RWPE2 (cell line): ENCODE measurements around the gene DNMT3B.
A peak's percentile ranks its signal among the peaks of the same experiment; 100 is the strongest.

ENCODE experiments used
- ATAC-seq: fragments of 200-7000 bp; cut with Tn5 transposase; 3 replicates; pipeline ENCODE4 v1.9.1; 2021; ENCODE audit warnings: low read depth
- DNase-seq: peaks from one replicate; pipeline ENCODE4 v3.0.0-alpha.2; 2020; ENCODE audit warnings: low spot score
- H3K27ac ChIP-seq: fragments of 450-650 bp; 2 replicates; pipeline ENCODE4 v1.5.1; 2017; ENCODE audit warnings: mild to moderate bottlenecking; ENCODE audit not compliant: poor library complexity, severe bottlenecking
- H3K27me3 ChIP-seq: fragments of 250-450 bp; sonication (Bioruptor Pico); 2 replicates; pipeline ENCODE4 v1.5.1; 2021; ENCODE audit warnings: mild to moderate bottlenecking, moderate library complexity; ENCODE audit not compliant: insufficient read depth, poor library complexity, severe bottlenecking
- H3K36me3 ChIP-seq: fragments of 250-450 bp; sonication (Bioruptor Pico); 2 replicates; pipeline ENCODE4 v1.5.1; 2020; ENCODE audit warnings: low read depth, mild to moderate bottlenecking, moderate library complexity
- H3K4me1 ChIP-seq: fragments of 250-450 bp; sonication (Bioruptor Pico); 2 replicates; pipeline ENCODE4 v1.5.1; 2021; ENCODE audit warnings: mild to moderate bottlenecking, moderate library complexity; ENCODE audit not compliant: insufficient read depth, poor library complexity, severe bottlenecking
- H3K4me3 ChIP-seq: fragments of 250-450 bp; sonication (Bioruptor Pico); 2 replicates; pipeline ENCODE4 v1.5.1; 2021; ENCODE audit warnings: mild to moderate bottlenecking, moderate library complexity; ENCODE audit not compliant: severe bottlenecking
- H3K9me3 ChIP-seq: fragments of 250-450 bp; sonication (Bioruptor Pico); 2 replicates; pipeline ENCODE4 v1.5.1; 2021; ENCODE audit warnings: mild to moderate bottlenecking, moderate library complexity; ENCODE audit not compliant: severe bottlenecking
- CTCF ChIP-seq: fragments of 450-650 bp; IDR thresholded peaks from one replicate; pipeline ENCODE4 v1.5.1; 2017; ENCODE audit warnings: mild to moderate bottlenecking, moderate library complexity; ENCODE audit not compliant: poor library complexity, severe bottlenecking

The DNMT3B gene

GRCh38 chr20:32752458-32753250, 9.5 kb upstream of the DNMT3B start:
- H3K27ac ChIP-seq = peak overlapping the region; percentile 4
- peak; percentile 84 for ATAC-seq
- TF ChIP-seq CTCF = no peak
- no peaks in the 10 kb centered on the region for H3K36me3 ChIP-seq
- H3K4me1 ChIP-seq = peaks cover 15% of the 10 kb centered on the region
- DNase-seq = no peak
- no peaks in the 10 kb centered on the region for H3K9me3 ChIP-seq
- H3K4me3 ChIP-seq = no peak overlapping the region
- no peaks in the 10 kb centered on the region for H3K27me3 ChIP-seq

- Histone ChIP-seq H3K27ac (no peak overlapping the region), H3K36me3 (no peaks in the 10 kb centered on the region), H3K9me3 (no peaks in the 10 kb centered on the region), H3K27me3 (no peaks in the 10 kb centered on the region), H3K4me3 (no peak overlapping the region), H3K4me1 (peaks cover 15% of the 10 kb centered on the region)
- ATAC-seq (0 out of 3 replicates have a peak, but pooled peaks have one; percentile 8), DNase-seq (no peak)
- no peak for TF ChIP-seq CTCF
Measured at GRCh38 chr20:32753731-32754130, 8.5 kb upstream of the DNMT3B start.

- no peak for TF ChIP-seq CTCF
Measured at GRCh38 chr20:32756156-32756555, 6.0 kb upstream of the DNMT3B start.

GRCh38 chr20:32761417-32761830, 761 bp upstream of the DNMT3B start:
- H3K9me3 ChIP-seq = no peaks in the 10 kb centered on the region
- ATAC-seq (no peak), DNase-seq (no peak)
- no peaks in the 10 kb centered on the region for H3K4me1 ChIP-seq
- H3K27me3 ChIP-seq = no peaks in the 10 kb centered on the region
- peak overlapping the region; percentile 71 for H3K4me3 ChIP-seq
- H3K27ac ChIP-seq = no peak overlapping the region
- H3K36me3 ChIP-seq = no peaks in the 10 kb centered on the region
- no peak for TF ChIP-seq CTCF

More at GRCh38 chr20:32756156-32756555, 6.0 kb upstream of the DNMT3B start:
- H3K36me3 ChIP-seq = no peaks in the 10 kb centered on the region
- H3K27ac ChIP-seq = no peak overlapping the region
- H3K4me3 ChIP-seq = no peak overlapping the region
- DNase-seq (no peak), ATAC-seq (no peak)
- H3K9me3 ChIP-seq = no peaks in the 10 kb centered on the region
- no peaks in the 10 kb centered on the region for H3K27me3 ChIP-seq
- H3K4me1 ChIP-seq = peaks cover 15% of the 10 kb centered on the region

- ATAC-seq (peak; percentile 10; the same call in 2 of the 3 replicates), DNase-seq (no peak)
- Histone ChIP-seq H3K27me3 (no peaks in the 10 kb centered on the region), H3K27ac (no peak overlapping the region), H3K9me3 (no peaks in the 10 kb centered on the region), H3K36me3 (no peaks in the 10 kb centered on the region), H3K4me3 (peak overlapping the region; percentile 71), H3K4me1 (no peaks in the 10 kb centered on the region)
- no peak for TF ChIP-seq CTCF
Measured at GRCh38 chr20:32762754-32763201, 593 bp downstream of the DNMT3B start.
